Activated gamma-delta T cell (primary cell): Measurements from ENCODE around the gene PEX10.

Experiments used
- DNase-seq: peaks from one replicate; lab custom pipeline; 2025; lab: John Stamatoyannopoulos, UW

PEX10 gene

DNA sequence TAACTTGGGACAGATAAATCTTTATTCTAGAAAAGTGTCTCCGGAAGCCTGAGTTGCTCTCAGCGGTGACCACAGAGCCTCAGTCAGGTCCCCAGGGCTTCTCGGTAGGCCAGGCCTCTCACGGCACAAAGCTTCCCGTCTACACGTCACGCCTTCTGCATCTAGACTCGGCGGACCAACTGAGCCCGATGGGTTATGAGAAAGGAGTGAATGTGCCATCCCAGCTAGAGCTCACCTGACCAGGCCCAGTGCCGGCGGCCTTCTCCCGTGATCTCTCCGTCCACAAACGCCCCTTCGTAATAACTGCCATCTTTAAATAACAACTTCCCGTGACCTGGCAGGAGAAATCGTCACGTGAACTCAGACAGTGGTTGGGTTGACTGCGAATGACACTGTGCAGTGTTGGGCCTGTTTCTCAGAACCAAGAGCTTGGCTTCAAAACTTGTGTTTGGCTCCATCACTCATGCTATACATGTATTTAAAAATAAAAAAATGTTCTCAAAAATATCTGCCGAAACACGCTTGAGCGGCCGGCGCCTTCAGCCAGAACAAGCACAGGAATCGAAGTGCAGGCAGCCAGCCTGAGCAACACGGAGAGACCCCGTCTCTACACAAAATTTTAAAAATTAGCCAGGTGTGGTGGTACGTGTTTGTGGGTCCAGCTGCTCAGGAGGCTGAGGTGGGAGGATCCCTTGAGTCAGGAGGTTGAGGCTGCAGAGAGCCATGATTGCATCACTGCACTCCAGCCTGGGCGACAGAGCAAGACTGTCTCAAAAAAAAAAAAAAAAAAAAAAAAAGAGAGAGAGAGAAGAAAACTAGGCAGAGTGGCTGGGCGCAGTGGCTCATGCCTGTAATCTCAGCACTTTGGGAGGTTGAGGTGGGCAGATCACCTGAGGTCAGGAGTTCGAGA, 24.1 kb downstream of the PEX10 start:
- DNase-seq, result no peak

DNA sequence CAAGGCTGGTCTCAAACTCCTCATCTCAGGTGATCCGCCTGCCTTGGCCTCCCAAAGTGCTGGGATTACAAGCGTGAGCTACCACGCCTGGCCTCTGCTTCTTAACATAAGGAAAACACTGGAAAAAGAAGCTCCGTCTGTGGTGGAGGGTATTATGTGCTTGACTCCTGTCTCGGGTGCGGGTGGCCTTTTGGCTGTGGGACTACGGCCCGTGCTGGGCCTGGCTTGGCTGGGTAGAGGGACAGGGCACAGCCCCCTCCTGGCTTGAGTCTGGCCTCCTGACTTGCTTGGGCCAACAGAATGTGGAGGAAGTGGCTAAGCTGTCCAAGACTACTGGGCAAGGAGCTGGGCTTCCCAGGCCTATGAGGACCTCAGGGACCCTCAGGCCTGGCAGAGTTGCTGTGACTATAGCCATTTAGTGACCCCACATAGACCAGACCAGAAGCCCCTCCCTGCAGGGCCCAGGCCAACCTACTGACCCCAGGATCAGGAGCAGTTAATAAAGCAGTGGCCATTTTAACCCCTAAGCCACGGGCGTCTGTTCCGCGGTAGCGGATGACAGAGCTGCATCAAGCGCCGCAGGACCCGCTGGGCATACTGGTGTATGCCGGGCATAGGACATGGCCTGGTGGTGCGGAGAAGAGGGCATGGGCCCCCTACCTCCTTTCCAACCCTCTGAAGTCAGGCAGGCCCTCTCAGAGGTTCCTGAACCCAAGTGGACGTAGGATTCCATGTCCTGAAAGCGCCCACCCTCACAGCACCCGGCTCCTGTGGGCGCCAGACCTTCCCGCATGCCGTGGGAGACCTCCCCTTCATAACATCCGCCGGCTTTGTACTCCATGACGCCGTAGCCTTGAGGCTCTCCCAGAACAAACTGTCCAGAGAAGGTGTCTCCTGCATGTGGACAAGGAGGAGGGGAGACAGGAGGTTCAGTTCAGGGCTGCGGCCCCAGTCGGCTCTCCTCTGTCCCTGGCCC, 25.4 kb downstream of the PEX10 start:
- no peak for DNase-seq

DNA sequence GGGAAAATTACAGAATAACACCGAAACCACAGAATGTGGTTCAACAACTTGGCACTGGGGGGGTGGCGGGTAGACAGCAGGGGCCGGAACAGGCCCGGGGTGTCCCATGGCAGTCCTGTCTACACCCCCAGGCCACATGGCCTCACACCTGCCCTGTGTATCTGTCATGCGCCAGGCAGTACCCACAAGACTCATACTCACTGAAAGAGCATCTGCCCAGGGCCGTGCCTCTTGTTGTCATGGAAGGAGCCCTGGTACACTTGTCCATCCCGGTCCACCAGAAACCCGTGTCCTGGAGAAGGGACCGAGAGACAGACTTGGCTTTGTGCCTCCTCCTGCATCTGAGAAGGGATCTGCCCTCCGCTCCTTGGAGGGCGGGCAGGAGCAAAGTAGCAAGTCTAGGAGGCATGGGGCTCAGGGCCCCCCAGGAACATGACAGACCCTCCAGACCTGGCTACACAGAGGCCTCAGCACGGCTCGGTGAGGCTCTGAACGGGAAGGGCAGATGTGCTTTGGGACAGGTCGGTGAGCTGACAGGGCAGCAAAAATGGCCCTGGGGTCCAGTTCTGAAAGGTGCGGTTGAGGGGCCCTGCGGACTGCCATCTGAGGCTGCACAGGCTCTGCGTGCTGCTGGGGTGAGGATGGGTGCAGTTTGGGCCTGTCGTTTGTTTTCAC, 26.6 kb downstream of the PEX10 start:
- DNase-seq, result no peak

DNA sequence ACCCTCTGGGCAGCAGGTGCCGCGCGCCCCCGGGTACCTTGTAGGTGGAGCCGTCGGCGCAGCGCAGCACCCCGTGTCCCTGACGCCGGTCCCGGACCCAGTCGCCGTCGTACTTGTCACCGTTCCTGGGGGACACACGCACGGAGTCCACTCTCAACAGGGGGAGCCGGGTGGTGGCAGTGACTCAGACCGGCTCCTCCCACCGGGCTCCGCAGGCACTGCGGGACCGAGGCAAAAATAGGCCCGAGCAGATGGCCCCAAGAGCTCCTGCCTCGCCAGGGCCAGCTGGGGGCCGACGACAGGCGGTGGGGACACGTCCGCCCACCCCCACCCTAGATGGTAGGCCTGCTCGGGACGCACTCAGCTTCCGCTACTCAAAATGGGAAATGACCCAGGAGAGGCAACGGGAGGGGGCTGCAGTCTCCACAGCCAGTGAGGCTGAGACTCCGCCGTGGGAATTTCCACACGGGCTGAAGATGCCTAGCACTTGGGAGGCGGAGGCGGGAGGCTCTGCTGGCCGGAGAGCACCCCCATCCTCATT, 27.4 kb downstream of the PEX10 start:
- DNase-seq, result no peak

DNA sequence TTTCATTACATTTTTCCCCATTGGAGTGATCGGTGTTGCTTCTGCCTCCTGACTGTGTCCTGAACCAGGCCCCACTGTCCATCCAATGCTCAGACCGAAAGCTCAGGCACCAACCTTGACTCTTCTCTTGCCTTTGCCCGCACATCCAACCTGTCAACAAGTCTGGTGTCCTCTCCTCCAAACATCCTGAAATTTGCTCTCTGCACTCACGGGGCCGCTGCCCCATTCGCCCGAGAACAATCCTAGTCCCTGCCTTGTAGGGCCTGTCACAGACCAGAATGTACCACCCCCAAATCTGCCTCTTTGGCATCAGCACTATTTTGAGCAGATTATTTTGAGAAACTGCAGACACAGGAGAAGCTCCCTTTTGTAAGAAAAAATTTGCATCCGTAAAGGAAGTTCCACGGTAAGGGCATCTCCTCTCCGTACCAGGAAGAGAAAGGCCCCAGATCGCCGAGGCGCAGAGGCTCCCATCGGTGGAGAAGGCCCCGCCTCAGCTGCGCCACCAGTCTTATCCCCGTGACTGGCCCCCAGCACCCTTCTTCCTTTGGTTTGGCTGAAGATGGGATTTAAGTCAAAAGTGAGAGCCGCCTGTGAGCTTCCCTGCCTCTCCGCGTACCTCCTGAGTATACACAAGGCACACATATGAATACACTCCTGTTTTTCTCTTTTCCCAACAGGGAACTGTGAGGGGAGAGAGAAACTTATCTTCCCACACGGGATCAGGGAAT, 28.1 kb downstream of the PEX10 start:
- DNase-seq, result no peak

DNA sequence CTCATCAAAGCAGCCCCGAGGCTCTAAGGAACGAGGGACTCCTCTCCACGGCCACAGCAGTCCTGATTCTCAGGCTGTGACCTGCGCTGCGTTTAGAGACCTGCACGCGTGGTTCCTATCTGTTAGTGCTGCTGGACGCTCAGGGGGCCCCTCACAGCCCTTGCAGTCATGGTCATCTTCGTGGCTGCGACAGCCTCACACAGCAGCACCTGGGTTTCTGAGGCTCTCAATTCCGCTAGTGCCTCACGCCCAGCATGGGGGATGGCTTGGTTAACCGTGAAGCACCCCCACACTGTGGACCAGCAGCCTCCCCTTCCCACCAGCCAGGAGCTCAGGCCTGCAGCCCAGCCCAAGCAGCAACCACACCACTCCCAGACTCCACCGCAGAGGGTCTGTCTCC, 28.8 kb downstream of the PEX10 start:
- DNase-seq, result no peak

DNA sequence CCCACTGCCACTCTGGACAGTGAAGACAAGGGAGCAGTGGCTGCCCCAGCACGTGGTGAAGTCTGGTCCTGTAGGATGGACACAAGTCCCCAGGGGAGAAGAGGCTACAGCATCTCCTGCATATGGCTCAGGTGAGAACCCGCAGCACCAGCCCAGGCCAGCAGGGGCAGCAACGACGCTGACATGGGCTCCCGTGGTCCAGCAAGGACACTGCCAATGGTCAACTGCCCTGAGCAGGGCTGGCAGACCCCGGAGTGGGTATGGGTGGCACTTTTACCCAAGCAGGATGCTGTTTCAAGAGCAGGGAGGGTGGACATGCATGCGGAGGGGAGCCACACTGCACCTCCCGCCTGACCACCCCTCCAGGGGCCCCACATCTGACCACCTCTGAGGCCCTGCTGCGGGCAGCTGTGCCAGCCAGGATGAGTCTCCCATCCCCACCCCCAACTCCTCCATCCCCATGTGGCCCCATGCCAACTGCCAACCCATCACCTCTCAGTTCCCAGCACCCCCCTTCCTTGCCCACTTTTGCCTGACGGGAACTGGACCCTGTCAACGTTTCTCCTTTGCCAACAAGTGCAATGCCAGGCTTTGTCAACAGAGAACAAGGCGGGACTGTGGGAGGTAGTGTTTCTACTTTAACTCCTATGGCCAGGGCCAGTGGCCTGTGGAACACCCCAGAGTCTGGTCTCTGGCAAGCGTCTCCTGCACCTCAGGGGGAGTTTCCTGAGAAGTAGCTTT, 29.6 kb downstream of the PEX10 start:
- no peak for DNase-seq

DNA sequence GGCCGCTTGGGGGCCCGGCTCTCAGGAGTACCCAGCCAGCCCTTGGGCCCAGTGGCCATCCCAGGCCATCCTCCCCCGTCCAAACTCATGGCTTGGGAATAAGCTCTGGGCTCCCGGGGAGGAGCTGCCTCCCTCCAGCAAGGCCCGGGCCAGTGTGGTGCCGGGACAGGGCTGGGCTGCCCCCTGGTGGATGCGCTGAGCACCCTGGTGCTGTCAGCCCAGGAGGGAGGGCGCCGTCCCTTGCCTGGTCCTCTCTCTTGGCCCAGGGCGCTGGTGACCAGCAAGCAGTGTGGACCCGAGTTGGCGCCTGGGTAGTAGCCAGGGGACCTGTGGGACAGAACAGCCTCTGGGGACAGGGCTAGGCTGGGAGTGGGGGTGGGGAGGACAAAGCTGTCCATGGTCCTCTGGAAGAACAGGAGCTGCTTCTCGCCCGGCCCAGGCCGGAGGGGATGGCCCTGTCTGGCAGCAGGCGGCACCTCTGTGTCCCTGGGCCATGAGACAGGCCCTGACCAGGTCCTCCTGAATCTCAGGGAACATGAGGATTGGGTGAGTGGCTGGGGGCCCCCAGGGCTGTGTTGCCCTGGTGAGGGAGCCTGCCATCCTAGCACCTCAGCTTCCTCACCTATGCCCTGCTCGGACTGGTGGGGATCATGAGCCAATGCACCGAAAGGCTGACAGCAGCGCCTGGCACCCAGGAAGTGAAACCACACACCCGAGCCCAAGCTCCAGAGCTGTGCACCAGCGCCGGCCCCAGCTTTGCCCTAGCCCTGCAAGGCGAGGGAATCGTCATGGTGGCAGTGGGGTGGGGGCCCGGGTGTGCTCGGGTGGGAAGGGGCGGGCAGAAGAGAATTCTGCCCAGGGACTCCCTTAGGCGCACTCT, 30.4 kb downstream of the PEX10 start:
- DNase-seq, result peak; percentile 43

DNA sequence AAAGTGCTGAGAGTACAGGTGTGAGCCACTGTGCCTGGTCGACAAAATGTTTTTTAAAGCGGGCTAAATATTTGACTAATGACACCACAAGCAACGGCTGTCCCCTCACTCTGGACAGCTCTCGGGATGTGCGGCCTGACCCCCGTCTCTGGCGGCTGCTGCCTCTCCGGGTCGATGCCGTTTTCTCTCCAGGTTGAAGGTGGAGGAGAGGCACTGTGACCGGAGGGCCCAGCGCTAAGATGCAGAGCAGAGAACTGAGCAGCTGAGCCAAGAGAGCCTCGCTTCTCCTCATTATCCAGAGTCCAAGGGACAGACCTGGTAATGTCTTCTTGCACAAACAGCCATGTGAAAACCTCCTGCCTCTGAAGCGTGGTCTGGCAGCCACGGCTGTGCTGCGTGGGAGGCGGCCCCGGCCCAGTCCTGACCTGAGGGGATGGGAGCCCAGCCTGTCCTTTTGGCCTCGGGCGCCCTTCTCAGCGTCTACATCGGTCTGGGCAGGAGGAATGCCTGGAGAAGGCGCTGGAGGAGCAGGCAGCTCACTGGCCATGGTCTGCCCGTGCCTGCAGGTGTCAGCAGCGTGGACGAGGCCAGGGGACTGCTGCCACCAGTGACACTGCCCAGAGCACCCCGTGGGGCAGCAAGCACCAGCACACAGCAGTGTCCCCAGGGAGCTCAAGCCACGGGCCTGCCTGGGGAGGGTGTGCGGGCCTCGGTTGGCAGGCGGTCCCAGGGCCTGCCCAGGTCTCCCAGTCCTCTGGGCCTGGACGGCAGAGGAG, 31.4 kb downstream of the PEX10 start:
- no peak for DNase-seq

DNA sequence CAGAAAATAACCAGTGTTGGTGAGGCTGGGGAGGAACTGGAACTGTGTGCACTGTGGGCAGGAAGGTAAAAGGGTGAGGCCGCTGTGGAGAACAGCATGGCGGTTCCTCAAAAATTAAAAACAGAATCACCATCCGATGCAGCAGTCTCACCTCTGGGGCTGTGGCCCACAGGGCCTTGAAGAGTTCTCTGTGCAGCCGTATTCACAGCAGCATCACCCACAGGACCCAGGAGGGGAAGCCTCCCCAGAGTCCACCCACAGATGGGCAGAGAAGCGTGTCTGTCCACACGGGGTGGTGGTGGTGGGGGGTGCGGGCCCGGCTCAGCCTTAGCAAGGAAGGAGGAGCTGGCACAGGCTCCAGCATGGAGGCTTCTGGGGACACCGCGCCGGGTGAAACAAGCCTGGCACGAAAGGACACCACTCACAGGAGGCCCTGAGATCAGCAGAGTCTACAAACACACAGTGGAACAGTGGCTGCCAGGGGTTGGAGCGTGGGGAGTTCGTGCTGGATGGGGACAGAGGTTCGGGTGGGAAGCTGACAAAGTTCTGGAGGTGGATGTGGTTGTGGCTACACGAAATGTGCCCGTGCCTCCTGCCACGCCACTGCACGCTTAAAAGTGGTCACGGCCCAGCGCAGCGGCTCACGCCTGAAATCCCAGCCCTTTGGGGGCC, 32.5 kb downstream of the PEX10 start:
- no peak for DNase-seq

DNA sequence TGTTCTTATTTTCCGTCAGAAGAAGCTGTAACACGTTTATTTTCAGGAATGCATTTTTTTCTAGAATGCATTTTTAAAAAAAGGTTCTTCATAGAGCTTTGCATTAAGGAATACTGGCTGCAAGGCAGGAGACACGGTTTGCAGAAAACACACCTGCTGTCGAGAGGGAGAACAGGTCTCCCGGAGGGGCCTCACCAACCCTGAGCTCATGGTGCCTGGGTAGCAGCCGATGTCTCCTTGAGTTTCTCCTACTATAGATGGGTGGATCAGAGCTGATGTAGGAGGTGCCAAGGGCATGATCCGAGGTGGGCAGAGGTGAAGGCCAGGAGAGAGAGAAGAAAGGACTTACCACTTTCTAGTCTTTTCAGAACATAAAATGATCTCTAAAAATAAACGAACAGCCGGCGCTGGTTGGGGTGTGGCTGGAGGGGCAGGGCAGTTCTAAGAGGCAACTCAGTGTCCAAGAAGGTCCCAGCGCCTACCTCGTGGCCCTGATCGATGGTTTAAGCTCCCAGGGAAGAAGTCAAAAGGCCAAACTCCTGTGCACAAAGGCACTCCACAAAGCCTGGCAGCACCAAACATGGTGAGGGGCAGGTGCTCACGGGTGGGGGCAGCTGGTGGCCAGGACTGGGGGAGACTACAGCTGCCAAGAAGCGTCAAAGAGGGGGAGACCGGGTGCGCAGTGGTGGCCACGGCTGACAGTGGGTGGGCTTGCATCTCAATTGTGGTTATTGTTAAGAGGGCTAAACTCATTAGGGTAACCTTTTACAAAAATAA, 33.2 kb downstream of the PEX10 start:
- no peak for DNase-seq

DNA sequence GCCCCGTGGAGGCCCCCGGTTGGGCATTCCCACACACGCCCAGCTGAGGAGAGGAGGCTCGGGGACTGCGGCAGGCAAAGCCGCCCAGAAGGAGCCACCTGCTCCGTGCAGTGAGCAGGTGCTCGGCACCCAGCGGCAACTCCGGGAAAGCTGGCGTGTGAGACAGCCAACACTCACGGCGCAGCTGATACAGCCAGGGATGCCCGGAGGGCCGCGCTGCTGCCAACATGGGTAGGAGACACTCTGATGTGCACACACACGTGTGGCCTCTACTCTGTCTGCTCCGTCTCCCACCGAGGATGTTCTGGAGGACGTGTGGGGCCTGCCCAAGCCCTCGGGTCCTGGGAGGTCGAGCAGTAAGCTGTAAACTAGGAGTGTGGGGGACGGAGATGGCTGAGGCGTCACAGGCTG, 33.9 kb downstream of the PEX10 start:
- DNase-seq, result no peak

DNA sequence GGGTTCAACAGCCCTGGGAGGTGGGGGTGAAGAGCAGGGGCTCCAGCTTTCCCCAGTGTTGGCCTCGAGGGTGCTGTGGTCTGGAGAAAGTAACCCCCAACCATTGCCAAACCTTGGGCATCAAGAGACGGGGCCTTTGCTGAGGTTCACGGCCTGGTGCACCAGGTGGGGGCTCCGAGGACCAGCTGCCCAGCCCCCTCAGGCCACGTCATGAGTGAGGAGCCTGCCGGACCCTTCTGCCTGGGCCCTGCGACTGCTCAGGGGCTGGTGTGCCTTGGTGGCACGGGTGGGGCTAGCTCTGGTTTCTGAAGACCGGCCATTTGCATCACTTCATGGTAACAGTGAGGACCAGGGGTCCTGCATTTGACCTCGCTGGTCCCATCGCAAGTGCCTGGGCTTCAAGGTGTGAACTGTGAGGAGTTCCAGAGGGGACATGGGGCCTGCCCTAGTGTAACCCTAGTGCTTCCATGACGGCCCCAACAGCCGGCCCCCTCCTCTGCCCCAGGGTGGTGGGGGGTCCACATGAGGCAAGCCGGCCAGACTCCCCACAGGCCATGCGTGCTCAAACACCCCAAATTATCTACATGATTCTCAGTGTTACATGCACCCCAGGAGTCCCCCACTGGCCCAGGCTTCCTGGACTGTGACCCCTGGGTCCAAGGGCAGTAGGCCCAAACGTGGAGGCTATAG, 34.5 kb downstream of the PEX10 start:
- DNase-seq, result no peak

DNA sequence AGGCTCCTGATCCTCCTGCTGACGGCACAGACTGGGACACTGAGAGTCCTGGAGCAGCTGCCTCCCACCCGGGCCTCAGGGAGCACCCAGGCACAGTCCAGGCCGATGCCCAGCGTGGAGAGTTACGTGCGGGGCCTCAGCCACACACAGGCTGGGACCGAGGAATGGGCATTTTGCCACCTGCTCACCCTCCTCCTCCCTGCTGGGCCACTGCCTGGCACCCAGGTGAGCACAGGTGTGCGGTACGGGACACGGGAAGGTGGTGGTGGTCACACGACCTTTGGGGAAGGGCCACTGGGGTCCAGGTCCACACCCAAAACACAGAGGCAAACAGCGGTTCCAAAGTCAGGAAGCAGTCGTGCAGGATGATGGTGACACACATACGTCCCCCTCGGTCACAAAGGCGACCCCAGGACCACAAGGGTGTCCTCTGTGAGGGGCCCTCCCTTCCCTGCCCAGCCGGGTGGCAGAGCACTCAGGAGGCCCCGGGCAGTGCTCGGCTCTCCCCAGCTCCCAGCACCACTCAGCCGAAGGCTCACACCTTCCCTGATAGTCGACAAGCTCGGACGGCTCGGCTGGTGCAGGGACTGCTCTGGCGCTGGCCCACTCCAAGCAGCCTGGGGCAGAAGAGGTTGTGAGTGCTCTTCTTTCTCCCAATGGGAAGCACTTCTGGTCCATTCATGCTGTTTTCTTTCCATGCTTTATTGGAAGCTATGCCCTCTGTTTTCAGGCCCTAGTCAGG, 35.3 kb downstream of the PEX10 start:
- DNase-seq, result no peak

DNA sequence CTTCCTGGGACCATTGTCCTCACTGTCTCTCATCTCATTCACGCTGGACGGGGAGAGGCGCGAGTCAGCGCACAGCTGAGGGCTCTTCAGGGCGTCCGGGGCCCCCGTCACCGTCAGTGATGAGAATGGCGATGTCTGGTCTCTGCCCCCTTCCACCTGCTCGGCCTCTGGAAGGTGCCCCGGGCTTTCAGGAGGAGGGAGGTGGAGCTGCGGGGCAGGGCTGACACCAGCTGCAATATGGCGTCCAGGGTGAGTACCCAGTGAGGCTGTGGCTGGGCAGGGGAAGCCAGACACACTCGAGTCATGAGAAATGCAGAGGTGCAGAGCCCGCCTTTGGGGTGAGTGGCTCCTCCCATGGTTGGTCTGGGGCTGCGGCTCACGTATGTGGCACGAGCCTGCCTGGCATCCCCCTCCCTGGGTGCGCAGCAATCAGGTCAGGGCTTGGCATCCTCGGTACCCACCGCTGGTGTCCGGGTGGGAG, 36.1 kb downstream of the PEX10 start:
- DNase-seq, result no peak

DNA sequence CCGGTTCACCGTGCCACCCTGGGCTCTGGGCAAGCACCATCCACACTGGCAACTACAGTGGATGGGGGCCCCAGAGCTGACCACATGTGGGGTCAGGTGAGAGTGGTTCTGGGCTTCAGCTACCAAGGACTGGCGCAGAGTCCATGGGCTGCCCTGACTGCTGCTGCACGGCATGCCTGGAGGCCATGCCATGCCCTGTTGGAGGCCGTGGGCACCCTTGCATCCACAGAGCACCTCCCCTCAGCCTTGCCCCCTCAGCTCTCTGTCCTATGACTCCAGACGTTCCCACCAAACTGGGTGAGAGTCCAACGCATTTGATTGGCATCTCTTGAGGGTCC, 36.5 kb downstream of the PEX10 start:
- no peak for DNase-seq
